ENCODE measurements around the gene ITFG2. TPM values are rescaled to one million over a fixed set of nuclear protein-coding genes. Genes with fewer than 3 reads are reported as not detected.

The ITFG2 gene
- total and polyA plus RNA-seq, 2 of the 13 experiments (the other 11 are each of a cell fraction or from before 2014, with no cell fraction given): 14.8 to 15.5 TPM

- FAIRE-seq (no peak), ATAC-seq (no peak), DNase-seq (ENCODE audit: low spot score) (no peak)
- in situ Hi-C loops (cut with HindIII; ENCODE audit: extremely low pct_ligation_motif_present, low pct_unique_long_range_greater_than_20kb) (no loop called here), intact Hi-C loops (cut with micrococcal nuclease; ENCODE audit: unreplicated experiment) (no loop called here)
- H3K79me2 ChIP-seq (ENCODE audit: insufficient read depth, low read length): no peaks in the 10 kb centered on the region
- no peak overlapping the region for H3K4me3 ChIP-seq (replicated peaks in 1 of 3; ENCODE audit: insufficient read depth in 1 of 3, low read depth in 2 of 3, low read length in 3 of 3)
- no peaks in the 10 kb centered on the region for H3K4me1 ChIP-seq (ENCODE audit: insufficient read depth, low read length)
- 93% methylated on average over 4 of the region's 4 CpGs for WGBS (ENCODE audit: low lambda C conversion rate)
- H3K4me2 ChIP-seq (ENCODE audit: low read depth, low read length): no peak overlapping the region
- ChIA-PET POLR2A (interaction anchor here (1.3 kb wide), 1 partner anchor 24 kb away, joined by 3 read pairs; no protein-coding TSS in a partner anchor), CTCF (ENCODE audit: low intra/inter-chr PET ratio, low total read pairs) (no interaction called here)
- H3K27me3 ChIP-seq (ENCODE audit: control insufficient read depth in 1 of 2, insufficient read depth in 2 of 2, low read length in 2 of 2): no peaks in the 10 kb centered on the region
- H3K27ac ChIP-seq (ENCODE audit: extremely low read length, insufficient read depth, low read length): no peak overlapping the region
- H4K20me1 ChIP-seq (ENCODE audit: insufficient read depth, low read length): no peaks in the 10 kb centered on the region
- H3K36me3 ChIP-seq (replicated peaks in 1 of 2; ENCODE audit: control insufficient read depth in 1 of 2, insufficient read depth in 2 of 2, low read length in 2 of 2): peaks cover 23 to 69% of the 10 kb centered on the region in 2 experiments; a peak in 4 of 5 replicates
- no TSS peak for BruUV-seq (replicated peaks)
- H2AFZ ChIP-seq (ENCODE audit: low read length): no peak overlapping the region
- H3K9ac ChIP-seq (ENCODE audit: insufficient read depth, low read depth, low read length): no peak overlapping the region
- no peaks in the 10 kb centered on the region for H3K9me3 ChIP-seq (ENCODE audit: low read length)
- TF ChIP-seq BHLHE40 (IDR thresholded peaks at IDR 0.05; ENCODE audit: low read length) (no peak), NR0B2 (CRISPR knock-in tag; IDR thresholded peaks at IDR 0.05) (no peak), TCF7L2 (IDR thresholded peaks at IDR 0.05; ENCODE audit: low read depth, low read length) (no peak), ZNF251 (CRISPR knock-in tag; IDR thresholded peaks at IDR 0.05) (no peak), PCBP1 (IDR thresholded peaks at IDR 0.05; ENCODE audit: borderline replicate concordance, low read depth, low read length) (no peak), CHD4 (IDR thresholded peaks at IDR 0.05; ENCODE audit: borderline replicate concordance, low read length) (no peak), ZXDC (CRISPR knock-in tag; IDR thresholded peaks at IDR 0.05) (no peak), ZBTB37 (CRISPR knock-in tag; IDR thresholded peaks at IDR 0.05) (no peak), HMG20B (CRISPR knock-in tag; conservative IDR thresholded peaks at IDR 0.05) (no peak), RELA (CRISPR knock-in tag; IDR thresholded peaks at IDR 0.05) (no peak), ZNF382 (CRISPR knock-in tag; IDR thresholded peaks at IDR 0.05; ENCODE audit: borderline replicate concordance) (no peak)
- TF ChIP-seq, protein P1, sequence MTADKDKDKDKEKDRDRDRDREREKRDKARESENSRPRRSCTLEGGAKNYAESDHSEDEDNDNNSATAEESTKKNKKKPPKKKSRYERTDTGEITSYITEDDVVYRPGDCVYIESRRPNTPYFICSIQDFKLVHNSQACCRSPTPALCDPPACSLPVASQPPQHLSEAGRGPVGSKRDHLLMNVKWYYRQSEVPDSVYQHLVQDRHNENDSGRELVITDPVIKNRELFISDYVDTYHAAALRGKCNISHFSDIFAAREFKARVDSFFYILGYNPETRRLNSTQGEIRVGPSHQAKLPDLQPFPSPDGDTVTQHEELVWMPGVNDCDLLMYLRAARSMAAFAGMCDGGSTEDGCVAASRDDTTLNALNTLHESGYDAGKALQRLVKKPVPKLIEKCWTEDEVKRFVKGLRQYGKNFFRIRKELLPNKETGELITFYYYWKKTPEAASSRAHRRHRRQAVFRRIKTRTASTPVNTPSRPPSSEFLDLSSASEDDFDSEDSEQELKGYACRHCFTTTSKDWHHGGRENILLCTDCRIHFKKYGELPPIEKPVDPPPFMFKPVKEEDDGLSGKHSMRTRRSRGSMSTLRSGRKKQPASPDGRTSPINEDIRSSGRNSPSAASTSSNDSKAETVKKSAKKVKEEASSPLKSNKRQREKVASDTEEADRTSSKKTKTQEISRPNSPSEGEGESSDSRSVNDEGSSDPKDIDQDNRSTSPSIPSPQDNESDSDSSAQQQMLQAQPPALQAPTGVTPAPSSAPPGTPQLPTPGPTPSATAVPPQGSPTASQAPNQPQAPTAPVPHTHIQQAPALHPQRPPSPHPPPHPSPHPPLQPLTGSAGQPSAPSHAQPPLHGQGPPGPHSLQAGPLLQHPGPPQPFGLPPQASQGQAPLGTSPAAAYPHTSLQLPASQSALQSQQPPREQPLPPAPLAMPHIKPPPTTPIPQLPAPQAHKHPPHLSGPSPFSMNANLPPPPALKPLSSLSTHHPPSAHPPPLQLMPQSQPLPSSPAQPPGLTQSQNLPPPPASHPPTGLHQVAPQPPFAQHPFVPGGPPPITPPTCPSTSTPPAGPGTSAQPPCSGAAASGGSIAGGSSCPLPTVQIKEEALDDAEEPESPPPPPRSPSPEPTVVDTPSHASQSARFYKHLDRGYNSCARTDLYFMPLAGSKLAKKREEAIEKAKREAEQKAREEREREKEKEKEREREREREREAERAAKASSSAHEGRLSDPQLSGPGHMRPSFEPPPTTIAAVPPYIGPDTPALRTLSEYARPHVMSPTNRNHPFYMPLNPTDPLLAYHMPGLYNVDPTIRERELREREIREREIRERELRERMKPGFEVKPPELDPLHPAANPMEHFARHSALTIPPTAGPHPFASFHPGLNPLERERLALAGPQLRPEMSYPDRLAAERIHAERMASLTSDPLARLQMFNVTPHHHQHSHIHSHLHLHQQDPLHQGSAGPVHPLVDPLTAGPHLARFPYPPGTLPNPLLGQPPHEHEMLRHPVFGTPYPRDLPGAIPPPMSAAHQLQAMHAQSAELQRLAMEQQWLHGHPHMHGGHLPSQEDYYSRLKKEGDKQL (CRISPR knock-in tag; IDR thresholded peaks at IDR 0.05; ENCODE audit: low read depth): no peak
Measured at GRCh38 chr12:2825132-2825531, 12.7 kb downstream of the ITFG2 start.
